H1 (cell line): ENCODE results near the gene CREBL2. TPM values are rescaled to one million over a fixed set of nuclear protein-coding genes. Genes with fewer than 3 reads are reported as not detected.
"Not testable (repeated sequence)": the region's sequence is repeated elsewhere in the genome, so short reads cannot be mapped to it uniquely, and the experiment has no call there.

ENCODE experiments used
- CTCF ChIA-PET: fragments of 300-600 bp; sonication (Branson Sonifier 250); formaldehyde crosslinking; loops from one replicate; lab custom pipeline; 2021; ENCODE audit not compliant: partially characterized antibody; lab: Charles Lee
- POLR2A ChIA-PET: fragments of 300-600 bp; sonication (Branson Sonifier 250); formaldehyde crosslinking; loops from one replicate; lab custom pipeline; 2021; ENCODE audit warnings: inconsistent platforms; ENCODE audit not compliant: partially characterized antibody; lab: Charles Lee
- DNase-seq, 2 experiments: peaks; one replicate each; pipeline versions ENCODE4 v3.0.0 to v3.0.0-alpha.2; 2010 to 2022; ENCODE audit warnings: low spot score in 2 of 2, low read depth in 1 of 2, mixed read lengths in 1 of 2
- FAIRE-seq: peaks from 2 replicates; lab custom pipeline; 2011; peaks lifted over from hg19 to GRCh38; lab: Jason Lieb, UNC
- H2AFZ ChIP-seq: 2 replicates; pipeline ENCODE4 v1.8.1; 2012; ENCODE audit warnings: low read length, inconsistent platforms
- H2AK5ac ChIP-seq: 2 replicates; pipeline ENCODE4 v1.6.1; 2013; ENCODE audit warnings: low read depth, low read length
- H2BK120ac ChIP-seq: replicated peaks from 2 replicates; pipeline ENCODE3; 2013; ENCODE audit warnings: low read depth, low read length, inconsistent platforms
- H2BK12ac ChIP-seq: 2 replicates; pipeline ENCODE4 v1.6.1; 2013; ENCODE audit warnings: low read depth, low read length
- H2BK15ac ChIP-seq: 2 replicates; pipeline ENCODE4 v1.6.1; 2013; ENCODE audit warnings: low read length
- H2BK20ac ChIP-seq: 2 replicates; pipeline ENCODE4 v1.6.1; 2013; ENCODE audit warnings: low read length
- H2BK5ac ChIP-seq: 2 replicates; pipeline ENCODE4 v1.6.1; 2013; ENCODE audit warnings: low read depth, low read length
- H3K14ac ChIP-seq: 2 replicates; pipeline ENCODE4 v1.6.1; 2013; ENCODE audit warnings: inconsistent platforms; ENCODE audit not compliant: insufficient read length
- H3K18ac ChIP-seq: 2 replicates; pipeline ENCODE4 v1.6.1; 2013; ENCODE audit warnings: low read length; ENCODE audit errors: extremely low read depth
- H3K23ac ChIP-seq: 2 replicates; pipeline ENCODE4 v1.6.1; 2013; ENCODE audit warnings: inconsistent platforms; ENCODE audit not compliant: insufficient read length
- H3K23me2 ChIP-seq: 2 replicates; pipeline ENCODE4 v1.6.1; 2013; ENCODE audit warnings: low read depth, low read length
- H3K27ac ChIP-seq: 2 replicates; pipeline ENCODE4 v1.6.1; 2011; ENCODE audit warnings: low read depth, low read length, inconsistent platforms
- H3K27me3 ChIP-seq, 4 experiments: replicated peaks in 1 of 4; 1 replicate in 1 of 4; 2 replicates in 3 of 4; pipeline versions ENCODE4 v1.6.1 to v1.8.1; 2011 to 2013; ENCODE audit warnings: low read length in 3 of 4, mild to moderate bottlenecking in 3 of 4, inconsistent platforms in 2 of 4, mixed read lengths in 2 of 4, moderate library complexity in 1 of 4; ENCODE audit not compliant: control insufficient read depth in 3 of 4, insufficient read depth in 3 of 4; ENCODE audit errors: extremely low read depth in 1 of 4
- H3K36me3 ChIP-seq, 4 experiments: 2 replicates each; pipeline versions ENCODE4 v1.6.1 to v1.8.1; 2011 to 2013; ENCODE audit warnings: mild to moderate bottlenecking in 4 of 4, low read length in 3 of 4, moderate library complexity in 2 of 4, control low read depth in 1 of 4, inconsistent platforms in 1 of 4; ENCODE audit not compliant: insufficient read depth in 4 of 4, control insufficient read depth in 2 of 4
- H3K4ac ChIP-seq: replicated peaks from 2 replicates; pipeline ENCODE3; 2013; ENCODE audit warnings: low read length, low read depth, mixed read lengths, inconsistent platforms; ENCODE audit not compliant: insufficient read length
- H3K4me1 ChIP-seq, 4 experiments: replicated peaks in 1 of 4; 1 replicate in 1 of 4; 2 replicates in 3 of 4; pipeline versions ENCODE4 v1.6.1 to v1.8.1; 2011 to 2013; ENCODE audit warnings: low read length in 3 of 4, inconsistent platforms in 2 of 4, mixed read lengths in 1 of 4; ENCODE audit not compliant: insufficient read depth in 4 of 4, control insufficient read depth in 3 of 4
- H3K4me2 ChIP-seq, 2 experiments: 2 replicates each; pipeline versions ENCODE4 v1.6.1 to v1.8.1; 2011 to 2013; ENCODE audit warnings: low read depth in 2 of 2, low read length in 2 of 2, control low read depth in 1 of 2, inconsistent platforms in 1 of 2, mild to moderate bottlenecking in 1 of 2; ENCODE audit not compliant: insufficient read depth in 1 of 2
- H3K4me3 ChIP-seq, 4 experiments: fragments of 200-600, 300-600 bp in 1 of 4; sonication (generic), shearing (Covaris generic), sonication (Bioruptor Twin) in 1 of 4; 2 replicates each; pipeline versions ENCODE4 v1.5.1 to v1.8.1; 2011 to 2016; ENCODE audit warnings: low read length in 4 of 4, low read depth in 3 of 4, control low read depth in 2 of 4, inconsistent platforms in 2 of 4, mild to moderate bottlenecking in 2 of 4, mixed read lengths in 1 of 4, moderate library complexity in 1 of 4; ENCODE audit not compliant: insufficient read depth in 2 of 4; ENCODE audit errors: extremely low read depth in 1 of 4
- H3K56ac ChIP-seq: replicated peaks from 2 replicates; pipeline ENCODE3; 2013; ENCODE audit warnings: low read depth, mild to moderate bottlenecking, mixed read lengths, low read length, inconsistent platforms; ENCODE audit not compliant: insufficient read length
- H3K79me1 ChIP-seq: 2 replicates; pipeline ENCODE4 v1.6.1; 2013; ENCODE audit warnings: low read depth, low read length, control low read depth
- H3K79me2 ChIP-seq, 2 experiments: 2 replicates each; pipeline versions ENCODE4 v1.6.1 to v1.8.1; 2012 to 2013; ENCODE audit warnings: low read length in 2 of 2, mild to moderate bottlenecking in 2 of 2, inconsistent platforms in 1 of 2; ENCODE audit not compliant: insufficient read depth in 2 of 2, control insufficient read depth in 1 of 2
- H3K9ac ChIP-seq, 4 experiments: replicated peaks in 1 of 4; 1 replicate in 1 of 4; 2 replicates in 3 of 4; pipeline versions ENCODE4 v1.6.1 to v1.8.1; 2011 to 2013; ENCODE audit warnings: low read depth in 3 of 4, low read length in 3 of 4, control low read depth in 2 of 4, mild to moderate bottlenecking in 2 of 4, moderate library complexity in 2 of 4, inconsistent platforms in 1 of 4; ENCODE audit errors: extremely low read depth in 1 of 4
- H3K9me3 ChIP-seq, 2 experiments: 2 replicates each; pipeline versions ENCODE4 v1.6.1 to v1.8.1; 2012 to 2013; ENCODE audit warnings: mild to moderate bottlenecking in 2 of 2, moderate library complexity in 2 of 2, control low read depth in 1 of 2, inconsistent platforms in 1 of 2, low read depth in 1 of 2, low read length in 1 of 2, mixed read lengths in 1 of 2; ENCODE audit not compliant: insufficient read depth in 2 of 2
- H4K20me1 ChIP-seq, 2 experiments: replicated peaks in 1 of 2; 2 replicates each; pipeline versions ENCODE3 to v1.8.1; 2011 to 2013; ENCODE audit warnings: inconsistent platforms in 2 of 2, low read length in 2 of 2, mild to moderate bottlenecking in 1 of 2; ENCODE audit not compliant: insufficient read depth in 2 of 2, control insufficient read depth in 1 of 2
- H4K5ac ChIP-seq: 2 replicates; pipeline ENCODE4 v1.6.1; 2013; ENCODE audit warnings: low read length, low read depth, mixed read lengths, inconsistent platforms; ENCODE audit not compliant: insufficient read length
- H4K8ac ChIP-seq: 2 replicates; pipeline ENCODE4 v1.8.0; 2013; ENCODE audit warnings: mild to moderate bottlenecking, moderate library complexity, low read length, inconsistent platforms; ENCODE audit not compliant: insufficient read depth; ENCODE audit errors: extremely low read depth
- H4K91ac ChIP-seq: replicated peaks from 2 replicates; pipeline ENCODE3; 2013; ENCODE audit warnings: low read length, mixed read lengths, inconsistent platforms; ENCODE audit not compliant: insufficient read length
- CHD1 ChIP-seq: IDR thresholded peaks from 2 replicates; pipeline ENCODE4 v1.6.1; 2012; ENCODE audit warnings: low read depth, low read length, improper control_type of control experiment
- GTF2F1 ChIP-seq: IDR thresholded peaks from 2 replicates; pipeline ENCODE4 v1.6.1; 2012; ENCODE audit warnings: low read depth, low read length, improper control_type of control experiment, borderline replicate concordance
- SUZ12 ChIP-seq: fragments of 200-600 bp; sonication (generic); IDR thresholded peaks from 2 replicates; pipeline ENCODE4 v1.6.1; 2012; ENCODE audit warnings: mild to moderate bottlenecking, inconsistent platforms, low read length, moderate library complexity, mixed read lengths
- WGBS, 2 experiments: shearing (Covaris generic) in 1 of 2; methylation state at CpG; one replicate each; pipeline versions ENCODE4 v1.1.6 to v1.1.7; 2013 to 2015; ENCODE audit warnings: low lambda C conversion rate in 2 of 2, mixed read lengths in 2 of 2, inconsistent platforms in 1 of 2, low coverage in 1 of 2, missing lambda C conversion rate in 1 of 2; ENCODE audit not compliant: insufficient replicate concordance in 2 of 2, insufficient coverage in 1 of 2, insufficient read length in 1 of 2; ENCODE audit errors: extremely low coverage in 1 of 2, missing lambda C conversion rate in 1 of 2; 5-methylcytosine and 5-hydroxymethylcytosine counted together
- polyA plus RNA-seq, 7 experiments: library from polyadenylated mRNA; depleted of rRNA in 3 of 7; stranded (reverse) in 5 of 7; unstranded in 2 of 7; fragments of >200 nt in 5 of 7; fragments of 200-250 nt in 2 of 7; gene quantifications; 1 replicate in 5 of 7; 2 replicates in 1 of 7; 4 replicates in 1 of 7; pipeline versions ENCODE4 v1.2.1 to v1.2.3, GENCODE V29; 2011 to 2013; ENCODE audit warnings: missing spikeins in 2 of 7, mixed read lengths in 2 of 7
- total RNA-seq: library from RNA; stranded (reverse); fragmentation: NEBNext Ultra II Directional; extraction: Animal tissue kit (Norgen Biotek cat#: 25700); gene quantifications from 2 replicates; pipeline ENCODE4 v1.2.1, GENCODE V29; 2021
- TF ChIP-seq, protein P1 (sequence below): IDR thresholded peaks from 2 replicates; pipeline ENCODE4 v1.6.1; 2011; ENCODE audit warnings: low read length, improper control_type of control experiment

CREBL2 gene
- total and polyA plus RNA-seq, 2 of the 8 experiments (the other 6 are each of a cell fraction or from before 2014, with no cell fraction given): 9.8 to 18.3 TPM

DNA sequence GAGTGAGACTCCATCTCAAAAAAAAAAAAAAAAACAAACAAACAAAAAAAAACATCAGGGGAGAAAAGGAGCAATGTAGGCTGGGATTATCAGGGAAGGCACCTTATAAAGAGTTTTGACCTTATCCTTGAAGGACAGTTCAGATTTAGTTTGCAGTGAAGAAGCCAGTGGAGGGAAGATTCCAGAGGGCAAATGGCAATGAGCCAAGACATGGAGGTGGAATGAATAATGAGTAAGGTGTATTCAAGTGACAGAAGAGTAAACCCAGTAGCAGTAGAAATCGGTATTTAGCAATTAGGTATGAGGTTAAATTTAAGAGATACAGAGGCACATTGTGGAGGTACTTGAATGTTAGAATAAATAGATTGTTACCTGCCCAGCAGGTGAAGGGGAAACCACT lies 46.8 kb upstream of the CREBL2 start (continued):
- TF ChIP-seq GTF2F1 (no peak), SUZ12 (no peak), CHD1 (no peak)
- TF ChIP-seq, protein P1, sequence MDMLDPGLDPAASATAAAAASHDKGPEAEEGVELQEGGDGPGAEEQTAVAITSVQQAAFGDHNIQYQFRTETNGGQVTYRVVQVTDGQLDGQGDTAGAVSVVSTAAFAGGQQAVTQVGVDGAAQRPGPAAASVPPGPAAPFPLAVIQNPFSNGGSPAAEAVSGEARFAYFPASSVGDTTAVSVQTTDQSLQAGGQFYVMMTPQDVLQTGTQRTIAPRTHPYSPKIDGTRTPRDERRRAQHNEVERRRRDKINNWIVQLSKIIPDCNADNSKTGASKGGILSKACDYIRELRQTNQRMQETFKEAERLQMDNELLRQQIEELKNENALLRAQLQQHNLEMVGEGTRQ: no peak
- TF ChIP-seq, all 59 proteins: peak for 0

DNA sequence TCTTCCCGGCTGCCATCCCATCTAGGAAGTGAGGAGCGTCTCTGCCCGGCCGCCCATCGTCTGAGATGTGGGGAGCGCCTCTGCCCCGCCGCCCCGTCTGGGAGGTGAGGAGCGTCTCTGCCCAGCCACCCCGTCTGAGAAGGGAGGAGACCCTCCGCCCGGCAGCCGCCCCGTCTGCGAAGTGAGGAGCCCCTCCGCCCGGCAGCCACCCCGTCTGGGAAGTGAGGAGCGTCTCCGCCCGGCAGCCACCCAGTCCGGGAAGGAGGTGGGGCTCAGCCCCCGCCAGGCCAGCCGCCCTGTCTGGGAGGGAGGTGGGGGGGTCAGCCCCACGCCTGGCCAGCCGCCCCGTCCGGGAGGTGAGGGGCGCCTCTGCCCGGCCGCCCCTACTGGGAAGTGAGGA lies 45.7 kb upstream of the CREBL2 start:
- 93% methylated on average over 7 of the region's 32 CpGs; no CpG with 5 or more reads in 1 of the 2 experiments for WGBS, 2 experiments
- H3K23ac ChIP-seq, POLR2A ChIA-PET, H4K5ac ChIP-seq, H2BK5ac ChIP-seq, H3K18ac ChIP-seq, H3K9ac ChIP-seq, H2BK20ac ChIP-seq, H3K23me2 ChIP-seq, H3K79me1 ChIP-seq, H2AK5ac ChIP-seq, CTCF ChIA-PET, H3K4ac ChIP-seq, H4K91ac ChIP-seq, H4K8ac ChIP-seq, FAIRE-seq, H3K36me3 ChIP-seq, H2BK15ac ChIP-seq, H2BK12ac ChIP-seq, H3K27me3 ChIP-seq, H2AFZ ChIP-seq, H2BK120ac ChIP-seq, H4K20me1 ChIP-seq, H3K56ac ChIP-seq, H3K79me2 ChIP-seq, H3K27ac ChIP-seq, H3K4me2 ChIP-seq, H3K4me3 ChIP-seq, H3K14ac ChIP-seq, DNase-seq: not testable (repeated sequence)
- H3K4me1 ChIP-seq: peaks cover 0 to 10% (median 5%) of the 10 kb centered on the region in 4 experiments; a peak in 3 of 7 replicates
- peaks cover 4 to 13% of the 10 kb centered on the region in 2 experiments; a peak in 2 of 4 replicates for H3K9me3 ChIP-seq
